ENCODE data around the gene KLF11.
"Not testable (repeated sequence)": the region's sequence is repeated elsewhere in the genome, so short reads cannot be mapped to it uniquely, and the experiment has no call there.

The KLF11 gene

DNA sequence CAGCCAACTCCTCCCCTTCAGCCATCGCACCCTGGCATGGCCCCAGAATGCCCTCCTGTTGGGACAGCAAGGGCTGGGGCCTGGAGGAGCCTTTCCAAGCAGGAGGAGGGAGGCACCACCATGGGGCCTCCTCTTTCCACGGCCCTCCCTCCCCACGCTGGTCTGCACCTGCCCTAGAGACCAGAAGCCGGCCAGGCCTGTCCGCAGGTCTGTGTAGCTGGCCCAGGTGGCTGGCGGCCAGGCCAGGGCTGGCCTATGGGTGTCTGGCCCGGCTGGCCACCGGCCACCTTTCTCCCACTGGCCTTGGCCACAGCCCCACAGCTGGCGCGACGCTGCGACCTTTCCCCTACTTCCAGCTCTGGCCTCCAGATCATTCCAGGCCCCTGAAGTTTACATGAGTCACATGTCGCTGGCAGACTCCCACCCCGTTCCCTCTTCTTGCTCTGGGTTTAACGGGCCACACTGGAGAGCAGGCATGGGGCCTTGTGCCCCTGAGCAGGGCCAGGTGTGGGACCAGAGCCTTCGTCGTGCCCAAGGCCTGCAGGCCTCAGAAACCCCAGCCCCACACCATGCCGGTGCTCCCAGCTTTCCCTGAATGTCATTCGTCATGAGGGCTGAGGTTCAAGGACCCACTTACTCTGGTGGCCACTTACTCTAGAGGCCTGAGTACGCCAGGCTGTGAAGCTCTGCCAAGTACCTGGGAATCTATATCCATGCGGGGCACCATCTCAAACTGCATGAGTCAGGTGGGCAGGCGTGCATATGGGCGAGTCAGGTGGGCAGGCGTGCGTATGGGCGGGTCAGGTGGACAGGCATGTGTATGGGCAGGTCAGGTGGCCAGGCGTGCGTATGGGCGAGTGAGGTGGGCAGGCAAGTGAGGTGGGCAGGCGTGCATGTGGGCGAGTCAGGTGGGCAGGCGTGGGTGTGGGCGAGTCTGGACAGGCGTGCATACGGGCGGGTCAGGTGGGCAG is 33.3 kb upstream of the KLF11 start:
- no peak for DNase-seq (ENCODE audit: low read depth)

DNA sequence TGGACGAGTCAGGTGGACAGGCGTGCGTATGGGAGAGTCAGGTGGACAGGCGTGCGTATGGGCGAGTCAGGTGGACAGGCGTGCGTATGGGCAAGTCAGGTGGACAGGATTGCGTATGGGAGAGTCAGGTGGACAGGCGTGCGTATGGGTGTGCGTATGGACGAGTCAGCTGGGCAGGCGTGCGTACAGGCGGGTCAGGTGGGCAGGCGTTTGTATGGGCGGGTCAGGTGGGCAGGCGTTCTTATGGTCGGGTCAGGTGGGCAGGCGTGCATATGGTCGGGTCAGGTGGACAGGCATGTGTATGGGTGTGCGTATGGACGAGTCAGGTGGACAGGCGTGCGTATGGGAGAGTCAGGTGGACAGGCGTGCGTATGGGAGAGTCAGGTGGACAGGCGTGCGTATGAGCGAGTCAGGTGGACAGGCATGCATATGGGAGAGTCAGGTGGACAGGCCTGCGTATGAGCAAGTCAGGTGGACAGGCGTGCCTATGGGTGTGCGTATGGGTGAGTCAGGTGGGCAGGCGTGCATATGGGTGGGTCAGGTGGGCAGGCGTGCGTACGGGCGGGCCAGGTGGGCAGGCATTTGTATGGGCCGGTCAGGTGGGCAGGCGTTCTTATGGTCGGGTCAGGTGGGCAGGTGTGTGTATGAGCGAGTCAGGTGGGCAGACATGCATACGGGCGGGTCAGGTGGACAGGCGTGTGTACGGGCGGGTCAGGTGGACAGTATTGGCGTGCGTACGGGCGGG is 32.3 kb upstream of the KLF11 start:
- not testable (repeated sequence) for DNase-seq (ENCODE audit: low read depth)

GRCh38 chr2:10011606-10012325 is 31.6 kb upstream of the KLF11 start:
- not testable (repeated sequence) for DNase-seq (ENCODE audit: low read depth)

- DNase-seq (ENCODE audit: low read depth): not testable (repeated sequence)
Observed at GRCh38 chr2:10012366-10012962, 30.9 kb upstream of the KLF11 start.

DNA sequence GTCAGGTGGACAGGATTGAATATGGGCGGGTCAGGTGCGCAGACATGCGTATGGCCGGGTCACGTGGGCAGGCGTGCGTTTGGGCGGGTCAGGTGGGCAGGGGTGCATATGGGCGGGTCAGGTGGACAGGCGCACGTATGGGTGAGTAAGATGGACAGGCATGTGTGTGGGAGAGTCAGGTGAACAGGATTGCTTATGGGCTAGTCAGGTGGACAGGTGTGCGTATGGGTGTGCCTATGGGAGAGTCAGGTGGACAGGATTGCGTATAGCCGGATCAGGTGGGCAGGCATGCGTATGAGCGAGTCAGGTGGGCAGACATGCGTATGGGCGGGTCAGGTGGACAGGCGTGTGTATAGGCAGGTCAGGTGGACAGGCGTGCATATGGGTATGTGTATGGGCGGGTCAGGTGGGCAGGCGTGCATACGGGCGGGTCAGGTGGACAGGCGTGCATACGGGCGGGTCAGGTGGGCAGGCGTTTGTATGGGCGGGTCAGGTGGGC is 30.3 kb upstream of the KLF11 start:
- no peak for DNase-seq (ENCODE audit: low read depth)

- not testable (repeated sequence) for DNase-seq (ENCODE audit: low read depth)
Observed at GRCh38 chr2:10013651-10014417, 29.5 kb upstream of the KLF11 start.

GRCh38 chr2:10014418-10015190 is 28.7 kb upstream of the KLF11 start:
- DNase-seq (ENCODE audit: low read depth): no peak

DNA sequence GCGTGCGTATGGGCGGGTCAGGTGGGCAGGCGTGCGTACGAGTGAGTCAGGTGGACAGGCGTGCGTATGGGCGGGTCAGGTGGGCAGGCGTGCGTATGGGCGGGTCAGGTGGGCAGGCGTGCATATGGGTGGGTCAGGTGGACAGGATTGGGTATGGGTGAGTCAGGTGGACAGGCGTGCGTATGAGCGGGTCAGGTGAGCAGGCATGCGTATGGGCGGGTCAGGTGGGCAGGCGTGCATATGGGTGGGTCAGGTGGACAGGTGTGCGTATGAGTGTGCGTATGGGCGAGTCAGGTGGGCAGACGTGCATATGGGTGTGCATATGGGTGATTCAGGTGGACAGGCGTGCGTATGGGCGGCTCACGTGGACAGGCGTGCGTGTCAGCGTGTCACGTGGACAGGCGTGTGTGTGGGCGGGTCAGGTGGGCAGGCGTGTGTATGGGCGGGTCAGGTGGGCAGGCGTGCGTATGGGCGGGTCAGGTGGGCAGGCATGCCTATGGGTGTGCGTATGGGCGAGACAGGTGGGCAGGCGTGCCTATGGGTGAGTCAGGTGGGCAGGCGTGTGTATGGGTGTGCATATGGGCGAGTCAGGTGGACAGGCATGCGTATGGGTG is 27.9 kb upstream of the KLF11 start:
- DNase-seq (ENCODE audit: low read depth): not testable (repeated sequence)

GRCh38 chr2:10016001-10016801 is 27.1 kb upstream of the KLF11 start:
- no peak for DNase-seq (ENCODE audit: low read depth)

DNA sequence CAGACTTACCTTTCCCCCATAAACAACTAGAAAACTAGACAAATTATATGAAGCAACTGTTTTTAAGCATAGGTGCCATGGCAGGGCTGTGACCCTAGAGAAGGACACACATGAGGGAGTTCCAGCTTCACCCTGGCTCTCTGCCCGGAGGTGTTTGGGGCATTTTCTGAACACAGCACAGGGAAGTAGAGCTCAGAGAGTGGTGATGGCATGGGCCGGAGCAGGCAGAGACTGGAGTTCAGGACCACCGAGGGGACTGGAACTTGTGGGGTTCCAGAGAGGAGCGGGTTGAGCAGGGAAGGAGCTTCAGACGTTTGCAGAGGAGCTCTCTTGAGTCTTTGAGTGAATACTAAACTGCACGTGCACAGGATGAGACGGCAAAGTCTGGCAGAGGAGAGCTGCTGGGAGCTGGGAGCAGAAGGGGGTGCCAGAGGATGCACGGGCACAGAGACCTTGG is 26.5 kb upstream of the KLF11 start:
- DNase-seq (ENCODE audit: low read depth): no peak

DNA sequence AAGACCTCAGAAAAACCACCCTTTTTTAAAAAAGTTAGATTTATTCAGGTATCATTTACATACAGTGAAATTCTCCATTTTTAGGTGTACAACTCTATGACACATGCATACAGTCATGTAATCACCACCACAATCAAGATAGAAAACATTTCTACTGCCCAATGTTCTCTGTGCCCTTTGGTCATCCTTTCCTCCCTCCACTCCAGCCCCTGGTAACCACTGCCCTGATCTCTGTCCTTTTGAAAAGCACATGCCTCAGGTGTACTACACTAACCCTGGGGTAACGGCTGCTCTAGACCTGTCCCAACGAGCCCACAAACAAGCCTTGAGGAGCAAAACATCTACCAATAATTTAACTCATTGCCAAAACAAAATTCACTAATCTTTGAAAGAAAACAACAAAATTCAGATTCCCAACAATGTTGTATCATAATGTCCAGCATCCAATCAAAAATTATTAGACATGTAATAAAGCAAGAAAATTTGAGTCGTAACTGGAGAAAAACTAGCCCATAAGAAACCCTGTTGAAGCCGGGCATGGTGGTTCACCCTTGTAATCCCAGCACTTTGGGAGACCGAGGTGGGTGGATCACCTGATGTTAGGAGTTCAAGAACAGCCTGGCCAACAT is 25.9 kb upstream of the KLF11 start:
- no peak for DNase-seq (ENCODE audit: low read depth)

- no peak for DNase-seq (ENCODE audit: low read depth)
Observed at GRCh38 chr2:10019174-10019573, 24.2 kb upstream of the KLF11 start.

GRCh38 chr2:10019602-10020400 is 23.5 kb upstream of the KLF11 start:
- no peak for DNase-seq (ENCODE audit: low read depth)

GRCh38 chr2:10022041-10022421 is 21.3 kb upstream of the KLF11 start:
- no peak for DNase-seq (ENCODE audit: low read depth)

- DNase-seq (ENCODE audit: low read depth): no peak
Observed at GRCh38 chr2:10022445-10022844, 20.9 kb upstream of the KLF11 start.

DNA sequence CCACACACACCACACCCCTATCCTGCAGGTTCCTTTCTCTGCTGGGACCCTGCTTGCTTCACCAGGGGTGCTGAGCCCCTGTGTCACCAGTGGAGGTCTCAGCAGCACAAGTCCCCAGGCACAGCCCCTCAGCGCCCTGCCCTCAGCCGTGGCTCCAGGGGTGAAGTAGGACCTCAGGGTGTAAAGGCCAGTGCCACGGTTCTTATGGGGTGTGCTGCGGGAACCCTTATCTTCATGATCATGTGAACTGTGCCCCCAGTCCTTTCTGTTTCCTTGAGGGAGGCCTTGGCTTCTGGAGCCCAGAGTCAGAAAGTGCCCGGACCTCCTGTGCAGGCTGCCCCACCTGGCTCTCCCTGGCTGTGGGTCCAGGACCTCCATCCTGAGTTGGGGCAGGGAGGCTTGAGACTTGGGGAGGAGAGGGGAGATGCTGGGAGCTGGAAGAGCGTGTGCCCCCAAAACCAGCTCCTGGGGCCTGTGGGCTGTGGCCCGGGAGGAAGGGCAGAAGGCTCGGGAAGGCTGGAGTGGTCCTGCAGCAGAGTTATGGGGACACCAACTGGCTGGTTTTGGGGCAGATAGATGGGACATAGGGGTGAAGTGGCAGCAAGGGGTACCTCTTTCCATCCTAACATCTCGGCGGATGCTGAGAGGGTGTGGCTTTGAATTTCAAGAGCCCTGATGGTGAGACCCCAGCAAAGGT is 20.2 kb upstream of the KLF11 start:
- DNase-seq (ENCODE audit: low read depth): no peak

Data from activated T-helper 1 cell treated with Interleukin-2 at 50 U/mL for 16 hours (primary cell).